ENCODE measurements around the gene COL11A1.

The COL11A1 gene

DNA sequence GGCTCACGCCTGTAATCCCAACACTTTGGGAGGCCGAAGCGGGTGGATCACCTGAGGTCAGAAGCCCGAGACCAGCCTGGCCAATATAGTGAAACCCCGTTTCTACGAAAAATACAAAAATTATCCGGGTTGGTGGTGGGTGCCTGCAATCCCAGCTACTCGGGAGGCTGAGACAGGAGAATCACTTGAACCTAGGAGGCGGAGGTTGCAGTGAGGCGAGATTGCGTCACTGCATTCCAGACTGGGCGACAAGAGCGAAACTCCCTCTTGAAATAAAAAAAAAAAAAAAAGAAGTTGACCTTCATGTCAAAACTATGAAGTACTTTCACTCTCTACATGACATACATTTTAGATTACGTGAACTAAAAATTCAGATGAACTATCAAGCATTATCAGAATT, 153.7 kb downstream of the COL11A1 start:
- TF ChIP-seq ZNF175 (tag by site-specific recombination; IDR thresholded peaks at IDR 0.05) (no peak), SALL2 (tag by site-specific recombination; IDR thresholded peaks at IDR 0.05; ENCODE audit: borderline replicate concordance) (no peak), YY2 (tag by site-specific recombination; IDR thresholded peaks at IDR 0.05) (no peak), ZNF354C (tag by site-specific recombination; IDR thresholded peaks at IDR 0.05; ENCODE audit: borderline replicate concordance, low read depth) (no peak), ZNF654 (tag by site-specific recombination; IDR thresholded peaks at IDR 0.05; ENCODE audit: low read depth) (no peak), YY1 (tag by site-specific recombination; IDR thresholded peaks at IDR 0.05) (no peak), ZNF548 (tag by site-specific recombination; IDR thresholded peaks at IDR 0.05) (no peak), ZNF473 (tag by site-specific recombination; IDR thresholded peaks at IDR 0.05) (no peak), ZNF302 (tag by site-specific recombination; IDR thresholded peaks at IDR 0.05; ENCODE audit: low read depth) (no peak), ZNF184 (tag by site-specific recombination; IDR thresholded peaks at IDR 0.05) (no peak), ZNF37A (tag by site-specific recombination; IDR thresholded peaks at IDR 0.05) (no peak), ZNF239 (tag by site-specific recombination; IDR thresholded peaks at IDR 0.05) (no peak), ZNF324 (tag by site-specific recombination; IDR thresholded peaks at IDR 0.05) (no peak)
- TF ChIP-seq, protein P1, sequence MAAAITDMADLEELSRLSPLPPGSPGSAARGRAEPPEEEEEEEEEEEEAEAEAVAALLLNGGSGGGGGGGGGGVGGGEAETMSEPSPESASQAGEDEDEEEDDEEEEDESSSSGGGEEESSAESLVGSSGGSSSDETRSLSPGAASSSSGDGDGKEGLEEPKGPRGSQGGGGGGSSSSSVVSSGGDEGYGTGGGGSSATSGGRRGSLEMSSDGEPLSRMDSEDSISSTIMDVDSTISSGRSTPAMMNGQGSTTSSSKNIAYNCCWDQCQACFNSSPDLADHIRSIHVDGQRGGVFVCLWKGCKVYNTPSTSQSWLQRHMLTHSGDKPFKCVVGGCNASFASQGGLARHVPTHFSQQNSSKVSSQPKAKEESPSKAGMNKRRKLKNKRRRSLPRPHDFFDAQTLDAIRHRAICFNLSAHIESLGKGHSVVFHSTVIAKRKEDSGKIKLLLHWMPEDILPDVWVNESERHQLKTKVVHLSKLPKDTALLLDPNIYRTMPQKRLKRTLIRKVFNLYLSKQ (tag by site-specific recombination; IDR thresholded peaks at IDR 0.05; ENCODE audit: borderline replicate concordance), result no peak
- TF ChIP-seq, protein P2, sequence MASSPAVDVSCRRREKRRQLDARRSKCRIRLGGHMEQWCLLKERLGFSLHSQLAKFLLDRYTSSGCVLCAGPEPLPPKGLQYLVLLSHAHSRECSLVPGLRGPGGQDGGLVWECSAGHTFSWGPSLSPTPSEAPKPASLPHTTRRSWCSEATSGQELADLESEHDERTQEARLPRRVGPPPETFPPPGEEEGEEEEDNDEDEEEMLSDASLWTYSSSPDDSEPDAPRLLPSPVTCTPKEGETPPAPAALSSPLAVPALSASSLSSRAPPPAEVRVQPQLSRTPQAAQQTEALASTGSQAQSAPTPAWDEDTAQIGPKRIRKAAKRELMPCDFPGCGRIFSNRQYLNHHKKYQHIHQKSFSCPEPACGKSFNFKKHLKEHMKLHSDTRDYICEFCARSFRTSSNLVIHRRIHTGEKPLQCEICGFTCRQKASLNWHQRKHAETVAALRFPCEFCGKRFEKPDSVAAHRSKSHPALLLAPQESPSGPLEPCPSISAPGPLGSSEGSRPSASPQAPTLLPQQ (tag by site-specific recombination; IDR thresholded peaks at IDR 0.05), result no peak
- Histone ChIP-seq H3K27ac (ENCODE audit: extremely low read depth, low read depth, low read length) (no peak overlapping the region), H3K36me3 (ENCODE audit: control insufficient read depth in 2 of 2, insufficient read depth in 1 of 2, low read length in 2 of 2) (no peaks in the 10 kb centered on the region), H3K9me3 (ENCODE audit: control insufficient read depth, insufficient read depth, low read depth, low read length) (no peaks in the 10 kb centered on the region), H3K4me3 (ENCODE audit: low read depth, low read length) (no peak overlapping the region), H3K4me1 (ENCODE audit: control insufficient read depth, insufficient read depth, low read length) (no peaks in the 10 kb centered on the region)
- CTCF ChIA-PET, result no interaction called here
- POLR2A ChIA-PET, result no interaction called here

DNA sequence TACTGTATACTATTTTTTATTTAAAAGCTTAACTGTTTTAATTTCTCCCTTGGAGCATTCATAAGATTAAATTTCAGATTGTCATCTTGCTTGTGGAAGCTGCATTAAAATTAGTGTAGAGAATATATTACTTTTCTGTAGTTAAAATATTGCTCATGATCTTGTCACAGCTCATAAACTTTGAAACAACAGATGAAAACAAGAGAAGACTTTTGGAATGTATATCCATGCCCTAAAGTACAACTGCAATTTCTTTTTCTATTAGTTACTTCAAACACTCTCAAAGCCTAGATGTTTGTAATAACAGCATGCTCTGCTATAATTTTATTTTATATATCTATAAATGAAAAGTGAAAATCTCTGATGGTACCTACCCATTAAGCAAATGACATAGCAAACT, 155.9 kb downstream of the COL11A1 start:
- no peaks in the 10 kb centered on the region for H3K36me3 ChIP-seq (ENCODE audit: control insufficient read depth in 2 of 2, insufficient read depth in 1 of 2, low read length in 2 of 2)
- ChIA-PET CTCF (no interaction called here), POLR2A (no interaction called here)
- no peak for TF ChIP-seq ZNF501 (tag by site-specific recombination; IDR thresholded peaks at IDR 0.05)
- TF ChIP-seq, protein P3, sequence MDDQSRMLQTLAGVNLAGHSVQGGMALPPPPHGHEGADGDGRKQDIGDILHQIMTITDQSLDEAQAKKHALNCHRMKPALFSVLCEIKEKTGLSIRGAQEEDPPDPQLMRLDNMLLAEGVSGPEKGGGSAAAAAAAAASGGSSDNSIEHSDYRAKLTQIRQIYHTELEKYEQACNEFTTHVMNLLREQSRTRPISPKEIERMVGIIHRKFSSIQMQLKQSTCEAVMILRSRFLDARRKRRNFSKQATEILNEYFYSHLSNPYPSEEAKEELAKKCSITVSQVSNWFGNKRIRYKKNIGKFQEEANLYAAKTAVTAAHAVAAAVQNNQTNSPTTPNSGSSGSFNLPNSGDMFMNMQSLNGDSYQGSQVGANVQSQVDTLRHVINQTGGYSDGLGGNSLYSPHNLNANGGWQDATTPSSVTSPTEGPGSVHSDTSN (CRISPR knock-in tag; IDR thresholded peaks at IDR 0.05), result no peak
- TF ChIP-seq ZNF600 (tag by site-specific recombination; IDR thresholded peaks at IDR 0.05), result no peak
- no peak for TF ChIP-seq ZNF266 (tag by site-specific recombination; IDR thresholded peaks at IDR 0.05; ENCODE audit: low read depth)
- TF ChIP-seq MYNN (tag by site-specific recombination; IDR thresholded peaks at IDR 0.05; ENCODE audit: borderline replicate concordance), result no peak
- TF ChIP-seq GLIS2 (tag by site-specific recombination; IDR thresholded peaks at IDR 0.05), result no peak
- TF ChIP-seq, protein P4, sequence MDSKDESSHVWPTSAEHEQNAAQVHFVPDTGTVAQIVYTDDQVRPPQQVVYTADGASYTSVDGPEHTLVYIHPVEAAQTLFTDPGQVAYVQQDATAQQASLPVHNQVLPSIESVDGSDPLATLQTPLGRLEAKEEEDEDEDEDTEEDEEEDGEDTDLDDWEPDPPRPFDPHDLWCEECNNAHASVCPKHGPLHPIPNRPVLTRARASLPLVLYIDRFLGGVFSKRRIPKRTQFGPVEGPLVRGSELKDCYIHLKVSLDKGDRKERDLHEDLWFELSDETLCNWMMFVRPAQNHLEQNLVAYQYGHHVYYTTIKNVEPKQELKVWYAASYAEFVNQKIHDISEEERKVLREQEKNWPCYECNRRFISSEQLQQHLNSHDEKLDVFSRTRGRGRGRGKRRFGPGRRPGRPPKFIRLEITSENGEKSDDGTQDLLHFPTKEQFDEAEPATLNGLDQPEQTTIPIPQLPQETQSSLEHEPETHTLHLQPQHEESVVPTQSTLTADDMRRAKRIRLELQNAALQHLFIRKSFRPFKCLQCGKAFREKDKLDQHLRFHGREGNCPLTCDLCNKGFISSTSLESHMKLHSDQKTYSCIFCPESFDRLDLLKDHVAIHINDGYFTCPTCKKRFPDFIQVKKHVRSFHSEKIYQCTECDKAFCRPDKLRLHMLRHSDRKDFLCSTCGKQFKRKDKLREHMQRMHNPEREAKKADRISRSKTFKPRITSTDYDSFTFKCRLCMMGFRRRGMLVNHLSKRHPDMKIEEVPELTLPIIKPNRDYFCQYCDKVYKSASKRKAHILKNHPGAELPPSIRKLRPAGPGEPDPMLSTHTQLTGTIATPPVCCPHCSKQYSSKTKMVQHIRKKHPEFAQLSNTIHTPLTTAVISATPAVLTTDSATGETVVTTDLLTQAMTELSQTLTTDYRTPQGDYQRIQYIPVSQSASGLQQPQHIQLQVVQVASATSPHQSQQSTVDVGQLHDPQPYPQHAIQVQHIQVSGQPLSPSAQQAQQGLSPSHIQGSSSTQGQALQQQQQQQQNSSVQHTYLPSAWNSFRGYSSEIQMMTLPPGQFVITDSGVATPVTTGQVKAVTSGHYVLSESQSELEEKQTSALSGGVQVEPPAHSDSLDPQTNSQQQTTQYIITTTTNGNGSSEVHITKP (tag by site-specific recombination; IDR thresholded peaks at IDR 0.05), result no peak
- no peak for TF ChIP-seq SP3 (tag by site-specific recombination; IDR thresholded peaks at IDR 0.05)
- TF ChIP-seq ZNF133 (tag by site-specific recombination; IDR thresholded peaks at IDR 0.05), result no peak
- H3K4me3 ChIP-seq (ENCODE audit: low read depth, low read length), result no peak overlapping the region
- H3K4me1 ChIP-seq (ENCODE audit: control insufficient read depth, insufficient read depth, low read length), result no peaks in the 10 kb centered on the region
- no peak overlapping the region for H3K27ac ChIP-seq (ENCODE audit: extremely low read depth, low read depth, low read length)
- no peaks in the 10 kb centered on the region for H3K9me3 ChIP-seq (ENCODE audit: control insufficient read depth, insufficient read depth, low read depth, low read length)
